K562 (cell line): Measurements from ENCODE around the gene TENM3.

ENCODE experiments used
- CTCF ChIP-seq, 3 experiments: IDR thresholded peaks in 2 of 3; conservative IDR thresholded peaks in 1 of 3; 2 replicates each; pipeline ENCODE4 v1.5.1; 2011 to 2012; ENCODE audit warnings: low read length in 3 of 3, mild to moderate bottlenecking in 3 of 3, control low read depth in 2 of 3, improper control_type of control experiment in 1 of 3, inconsistent platforms in 1 of 3, low read depth in 1 of 3, mixed read lengths in 1 of 3, moderate library complexity in 1 of 3; ENCODE audit not compliant: insufficient read depth in 2 of 3
- HOMEZ ChIP-seq: fragments of 250-450 bp; sonication (Bioruptor Pico); IDR thresholded peaks from 2 replicates; pipeline ENCODE4 v1.4.0; 2020; ENCODE audit warnings: mild to moderate bottlenecking, moderate library complexity
- POLR2AphosphoS5 ChIP-seq: IDR thresholded peaks from 2 replicates; pipeline ENCODE4 v1.6.1; 2011; ENCODE audit warnings: mild to moderate bottlenecking, low read depth, low read length, moderate library complexity; ENCODE audit not compliant: control insufficient read depth, insufficient read depth
- U2AF1 ChIP-seq: fragments of 200-400 bp; formaldehyde crosslinking; optimal IDR thresholded peaks from 2 replicates; pipeline ENCODE3; 2017; ENCODE audit warnings: mild to moderate bottlenecking, low read depth, low read length, moderate library complexity

GRCh38 chr4:182294451-182294850, 51.2 kb downstream of the TENM3 start:
- TF ChIP-seq HOMEZ = no peak
- no peak for TF ChIP-seq POLR2AphosphoS5
- no peak for TF ChIP-seq CTCF (IDR thresholded peaks at IDR 0.05 in 2 of 3, conservative IDR thresholded peaks at IDR 0.05 in 1 of 3; ENCODE audit: insufficient read depth in 2 of 3, low read depth in 1 of 3, low read length in 3 of 3)
- no peak for TF ChIP-seq U2AF1
